Measurements from ENCODE around the gene LRRC27. TPM values are rescaled to one million over a fixed set of nuclear protein-coding genes. Genes with fewer than 3 reads are reported as not detected.

The LRRC27 gene
- total RNA-seq, 1 donor from 2014 or later: 3.8 TPM

DNA sequence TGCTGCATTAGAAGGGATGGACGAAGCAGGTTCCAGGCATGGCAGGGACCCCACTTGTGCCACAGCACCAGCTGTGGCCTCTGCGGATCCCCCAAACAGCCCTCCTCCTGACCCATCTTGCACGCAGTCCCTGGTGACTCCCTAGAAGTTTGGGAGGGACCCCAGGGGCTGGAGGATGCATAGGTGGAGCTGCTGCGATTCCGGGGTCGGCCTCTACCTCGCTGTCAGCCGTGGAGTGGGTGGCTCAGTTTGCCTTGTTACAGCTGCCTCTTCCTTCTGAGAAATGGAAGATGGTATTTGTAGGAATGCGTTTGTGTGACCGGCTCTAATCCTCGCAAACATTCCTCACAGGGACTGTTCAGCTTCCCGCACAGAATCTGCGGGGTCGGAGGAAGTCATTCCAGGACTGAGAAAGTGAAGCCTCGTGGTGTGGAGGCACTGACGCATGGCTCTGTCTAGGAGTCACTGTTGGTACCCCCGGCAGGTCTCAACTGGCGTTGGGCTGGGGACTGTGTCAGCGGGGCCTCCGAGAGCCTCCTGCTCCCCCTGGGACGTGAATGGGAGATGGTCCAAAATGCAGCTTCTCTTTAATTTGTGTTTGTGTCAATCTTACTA lies 82.5 kb downstream of the LRRC27 start:
- TF ChIP-seq, protein P1, sequence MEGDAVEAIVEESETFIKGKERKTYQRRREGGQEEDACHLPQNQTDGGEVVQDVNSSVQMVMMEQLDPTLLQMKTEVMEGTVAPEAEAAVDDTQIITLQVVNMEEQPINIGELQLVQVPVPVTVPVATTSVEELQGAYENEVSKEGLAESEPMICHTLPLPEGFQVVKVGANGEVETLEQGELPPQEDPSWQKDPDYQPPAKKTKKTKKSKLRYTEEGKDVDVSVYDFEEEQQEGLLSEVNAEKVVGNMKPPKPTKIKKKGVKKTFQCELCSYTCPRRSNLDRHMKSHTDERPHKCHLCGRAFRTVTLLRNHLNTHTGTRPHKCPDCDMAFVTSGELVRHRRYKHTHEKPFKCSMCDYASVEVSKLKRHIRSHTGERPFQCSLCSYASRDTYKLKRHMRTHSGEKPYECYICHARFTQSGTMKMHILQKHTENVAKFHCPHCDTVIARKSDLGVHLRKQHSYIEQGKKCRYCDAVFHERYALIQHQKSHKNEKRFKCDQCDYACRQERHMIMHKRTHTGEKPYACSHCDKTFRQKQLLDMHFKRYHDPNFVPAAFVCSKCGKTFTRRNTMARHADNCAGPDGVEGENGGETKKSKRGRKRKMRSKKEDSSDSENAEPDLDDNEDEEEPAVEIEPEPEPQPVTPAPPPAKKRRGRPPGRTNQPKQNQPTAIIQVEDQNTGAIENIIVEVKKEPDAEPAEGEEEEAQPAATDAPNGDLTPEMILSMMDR (IDR thresholded peaks at IDR 0.05; ENCODE audit: borderline replicate concordance): no peak
- no peak for DNase-seq

DNA sequence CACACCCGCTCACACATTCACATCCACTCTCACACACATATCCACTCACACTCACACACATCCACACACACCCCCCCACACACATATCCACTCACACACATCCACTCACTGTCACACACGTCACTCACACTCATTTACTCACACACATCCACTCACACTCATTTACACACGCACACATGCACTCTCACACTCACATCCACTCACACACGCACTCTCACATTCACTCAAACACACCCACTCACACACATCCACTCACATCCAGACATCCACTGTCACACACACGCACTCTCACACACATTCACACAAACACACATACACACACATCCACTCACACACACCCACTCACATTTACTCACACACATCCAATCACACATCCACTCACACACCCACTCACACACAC lies 83.3 kb downstream of the LRRC27 start:
- no peaks in the 10 kb centered on the region for H3K27me3 ChIP-seq (ENCODE audit: low read depth)
- intact Hi-C loops (cut with micrococcal nuclease): no loop called here
- no peak overlapping the region for H3K4me3 ChIP-seq
- H3K36me3 ChIP-seq: no peaks in the 10 kb centered on the region
- TF ChIP-seq, protein P1 (IDR thresholded peaks at IDR 0.05; ENCODE audit: borderline replicate concordance): no peak
- H3K4me1 ChIP-seq: peaks cover 68% of the 10 kb centered on the region
- DNase-seq: no peak
- no peak overlapping the region for H3K27ac ChIP-seq (replicated peaks)
- H3K9me3 ChIP-seq (replicated peaks): no peaks in the 10 kb centered on the region

More for the DNA sequence above, 82.5 kb downstream of the LRRC27 start:
- H3K27me3 ChIP-seq (ENCODE audit: low read depth): no peaks in the 10 kb centered on the region
- H3K4me1 ChIP-seq: peaks cover 62% of the 10 kb centered on the region
- no peak overlapping the region for H3K27ac ChIP-seq (replicated peaks)
- no peaks in the 10 kb centered on the region for H3K9me3 ChIP-seq (replicated peaks)
- H3K4me3 ChIP-seq: no peak overlapping the region
- H3K36me3 ChIP-seq: no peaks in the 10 kb centered on the region
- intact Hi-C loops (cut with micrococcal nuclease): no loop called here

DNA sequence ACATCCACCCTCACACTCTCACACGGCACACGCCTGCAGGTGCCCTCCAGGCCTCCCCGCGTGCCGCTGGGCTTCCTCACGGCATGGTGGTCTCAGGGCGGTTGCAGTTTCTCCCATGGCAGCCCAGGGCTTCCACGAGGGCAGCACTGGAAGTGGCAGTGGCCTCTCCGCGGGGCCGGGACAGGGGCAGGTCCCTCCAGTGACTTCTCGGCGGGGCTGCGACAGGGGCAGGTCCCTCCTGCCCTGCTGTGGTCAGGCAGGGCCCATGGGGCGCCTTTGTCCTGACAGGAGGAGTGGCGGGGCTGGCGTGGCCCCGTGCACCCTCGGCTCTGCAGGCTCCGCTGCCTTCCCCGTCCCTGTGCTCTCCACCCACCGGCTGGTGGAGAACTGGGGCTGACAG lies 84.0 kb downstream of the LRRC27 start:
- Histone ChIP-seq H3K4me3 (no peak overlapping the region), H3K36me3 (no peaks in the 10 kb centered on the region), H3K9me3 (replicated peaks) (no peaks in the 10 kb centered on the region), H3K27me3 (ENCODE audit: low read depth) (no peaks in the 10 kb centered on the region), H3K27ac (replicated peaks) (no peak overlapping the region), H3K4me1 (peaks cover 74% of the 10 kb centered on the region)
- TF ChIP-seq, protein P1 (IDR thresholded peaks at IDR 0.05; ENCODE audit: borderline replicate concordance): no peak
- intact Hi-C loops (cut with micrococcal nuclease): no loop called here
- no peak for DNase-seq

DNA sequence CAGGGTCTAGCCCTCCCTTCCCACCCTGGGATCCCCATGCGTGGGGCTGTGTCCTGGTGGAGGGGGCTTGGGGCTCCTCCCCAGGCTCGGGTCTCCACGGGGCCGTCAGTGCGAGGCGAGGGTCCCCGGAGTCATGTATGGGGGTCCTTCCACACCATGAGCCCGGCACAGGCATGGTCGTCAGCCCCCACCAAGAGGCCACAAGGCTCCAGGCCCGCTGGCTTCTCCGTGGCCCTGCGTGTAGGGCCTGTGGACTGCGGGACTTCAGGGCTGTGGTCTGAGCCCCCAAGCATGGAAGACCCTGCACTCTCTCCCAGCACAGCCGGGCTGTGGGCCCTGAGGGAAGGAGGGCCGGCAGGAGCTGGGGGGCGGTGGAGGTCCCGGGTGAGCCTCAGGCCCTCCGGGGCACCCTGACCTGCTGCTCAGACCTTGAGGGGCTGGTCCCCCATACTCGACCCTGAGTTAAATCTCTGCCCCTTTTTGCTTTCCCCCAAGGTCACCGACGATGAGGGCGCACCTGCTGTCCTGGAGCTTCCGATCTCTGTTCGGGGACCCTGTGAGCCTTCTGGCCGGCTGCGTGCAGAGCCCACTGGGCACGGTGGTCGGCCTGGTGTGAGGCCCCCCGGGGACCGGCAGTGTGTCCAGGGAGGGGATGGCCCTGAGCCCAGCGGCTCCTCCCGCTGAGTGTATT lies 84.7 kb downstream of the LRRC27 start:
- Histone ChIP-seq H3K36me3 (no peaks in the 10 kb centered on the region), H3K4me1 (peaks cover 74% of the 10 kb centered on the region), H3K27ac (replicated peaks) (peak overlapping the region; percentile 73), H3K4me3 (no peak overlapping the region), H3K9me3 (replicated peaks) (no peaks in the 10 kb centered on the region), H3K27me3 (ENCODE audit: low read depth) (no peaks in the 10 kb centered on the region)
- DNase-seq: no peak
- TF ChIP-seq, protein P1 (IDR thresholded peaks at IDR 0.05; ENCODE audit: borderline replicate concordance): no peak
- intact Hi-C loops (cut with micrococcal nuclease): no loop called here

DNA sequence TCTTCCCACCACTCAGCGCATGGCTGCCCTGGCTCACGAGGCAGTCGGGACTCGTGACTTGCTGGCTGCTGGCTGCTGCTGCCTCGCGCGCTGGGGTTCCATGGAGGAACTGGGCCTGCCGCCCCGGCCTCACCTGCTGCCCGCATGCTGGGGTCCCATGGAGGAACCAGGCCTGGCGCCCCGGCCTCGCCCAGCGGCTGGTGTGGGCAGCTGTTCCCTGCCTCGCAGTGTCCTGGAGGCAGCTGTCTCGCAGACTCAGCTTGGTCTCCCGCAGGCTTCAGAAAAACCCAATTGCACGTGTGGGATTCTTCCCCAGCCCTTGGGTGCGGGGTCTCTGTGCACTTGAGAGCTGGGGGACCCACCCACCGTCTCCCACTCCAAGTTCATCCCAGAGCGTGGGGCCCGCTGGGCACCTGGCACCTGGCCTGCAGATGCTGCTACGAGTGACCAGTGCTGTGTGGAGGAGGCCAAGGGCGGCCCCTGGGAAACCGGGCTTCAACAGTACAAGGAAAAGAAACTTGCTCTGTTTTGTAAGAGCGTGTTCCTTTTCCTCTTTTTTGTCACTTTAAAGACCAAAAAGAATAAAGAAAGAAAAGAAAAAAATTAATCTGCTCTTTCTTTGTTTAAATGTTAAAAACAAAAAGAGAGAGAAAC lies 85.4 kb downstream of the LRRC27 start:
- Histone ChIP-seq H3K27me3 (ENCODE audit: low read depth) (no peaks in the 10 kb centered on the region), H3K4me3 (no peak overlapping the region), H3K27ac (replicated peaks) (peak overlapping the region; percentile 73), H3K36me3 (no peaks in the 10 kb centered on the region), H3K4me1 (peaks cover 74% of the 10 kb centered on the region), H3K9me3 (replicated peaks) (no peaks in the 10 kb centered on the region)
- intact Hi-C loops (cut with micrococcal nuclease): no loop called here
- TF ChIP-seq, protein P1 (IDR thresholded peaks at IDR 0.05; ENCODE audit: borderline replicate concordance): no peak
- DNase-seq: no peak
